DND-41 (cell line): ENCODE data around the gene CUTC.

Experiments
- ATAC-seq: fragments of 200-7000 bp; cut with Tn5 transposase; 3 replicates; pipeline ENCODE4 v1.9.1; 2021; ENCODE audit warnings: low read depth; ENCODE audit not compliant: insufficient read depth
- DNase-seq: peaks from one replicate; pipeline ENCODE4 v3.0.0-alpha.2; 2020
- H2AFZ ChIP-seq: 2 replicates; pipeline ENCODE4 v1.6.0; 2012; ENCODE audit warnings: low read depth, low read length
- H3K27ac ChIP-seq: 2 replicates; pipeline ENCODE4 v1.5.1; 2012; ENCODE audit warnings: low read length, inconsistent platforms
- H3K27me3 ChIP-seq: fragments of 200-600 bp; sonication (generic); 2 replicates; pipeline ENCODE4 v1.6.0; 2012; ENCODE audit warnings: low read length, mild to moderate bottlenecking, inconsistent platforms; ENCODE audit not compliant: insufficient read depth, poor library complexity
- H3K36me3 ChIP-seq: 2 replicates; pipeline ENCODE4 v1.5.1; 2012; ENCODE audit warnings: low read length, inconsistent platforms; ENCODE audit not compliant: insufficient read depth
- H3K4me1 ChIP-seq: 2 replicates; pipeline ENCODE4 v1.5.1; 2012; ENCODE audit warnings: mild to moderate bottlenecking, low read length; ENCODE audit not compliant: insufficient read depth
- H3K4me2 ChIP-seq: 2 replicates; pipeline ENCODE4 v1.6.0; 2012; ENCODE audit warnings: mild to moderate bottlenecking, moderate library complexity, low read length, inconsistent platforms; ENCODE audit not compliant: insufficient read depth
- H3K4me3 ChIP-seq, 2 experiments: fragments of 200-600 bp in 1 of 2; shearing (Covaris generic) in 1 of 2; 2 replicates each; pipeline ENCODE4 v1.5.1; 2012 to 2016; ENCODE audit warnings: inconsistent platforms in 2 of 2, low read length in 2 of 2, mild to moderate bottlenecking in 2 of 2, low read depth in 1 of 2, moderate library complexity in 1 of 2
- H3K79me2 ChIP-seq: 2 replicates; pipeline ENCODE4 v1.6.0; 2012; ENCODE audit warnings: low read length, inconsistent platforms; ENCODE audit not compliant: insufficient read depth
- H3K9ac ChIP-seq: 2 replicates; pipeline ENCODE4 v1.6.0; 2012; ENCODE audit warnings: low read depth, mild to moderate bottlenecking, inconsistent platforms, low read length, moderate library complexity
- H3K9me3 ChIP-seq: 2 replicates; pipeline ENCODE4 v1.5.1; 2012; ENCODE audit warnings: low read length, moderate library complexity, mild to moderate bottlenecking, inconsistent platforms; ENCODE audit not compliant: insufficient read depth, severe bottlenecking
- H4K20me1 ChIP-seq: 2 replicates; pipeline ENCODE4 v1.6.0; 2012; ENCODE audit warnings: low read length; ENCODE audit not compliant: insufficient read depth
- EZH2 ChIP-seq: IDR thresholded peaks from 3 replicates; pipeline ENCODE4 v1.6.1; 2012; ENCODE audit warnings: borderline replicate concordance, low read depth, mild to moderate bottlenecking, moderate library complexity, low read length, inconsistent platforms; ENCODE audit not compliant: severe bottlenecking
- TF ChIP-seq, protein P1 (sequence below): IDR thresholded peaks from 2 replicates; pipeline ENCODE4 v1.5.1; 2012; ENCODE audit warnings: borderline replicate concordance, low read length, moderate library complexity, mild to moderate bottlenecking; ENCODE audit not compliant: poor library complexity, severe bottlenecking; ENCODE audit errors: extremely low read depth

The CUTC gene

DNA sequence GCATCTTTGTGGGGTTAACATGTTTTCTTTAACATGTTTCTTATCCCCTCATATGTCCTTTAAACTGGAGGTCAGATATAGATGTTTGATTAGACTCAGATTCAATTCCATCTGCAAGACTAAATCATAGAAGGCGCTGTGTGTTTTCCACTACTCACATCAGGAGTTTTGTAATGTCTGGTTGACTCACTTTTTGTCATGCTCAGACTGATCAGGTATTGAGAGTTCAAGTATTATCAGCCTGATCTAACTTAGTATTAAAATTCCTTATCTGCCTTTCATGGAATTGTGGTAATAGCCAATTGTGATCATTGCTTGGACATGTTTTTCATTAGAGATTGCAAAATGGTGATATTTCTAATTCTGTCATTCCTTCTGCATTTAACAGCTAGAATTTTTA, 42.6 kb upstream of the CUTC start:
- no peak overlapping the region for H3K4me3 ChIP-seq
- TF ChIP-seq EZH2, result no peak
- TF ChIP-seq, protein P1, sequence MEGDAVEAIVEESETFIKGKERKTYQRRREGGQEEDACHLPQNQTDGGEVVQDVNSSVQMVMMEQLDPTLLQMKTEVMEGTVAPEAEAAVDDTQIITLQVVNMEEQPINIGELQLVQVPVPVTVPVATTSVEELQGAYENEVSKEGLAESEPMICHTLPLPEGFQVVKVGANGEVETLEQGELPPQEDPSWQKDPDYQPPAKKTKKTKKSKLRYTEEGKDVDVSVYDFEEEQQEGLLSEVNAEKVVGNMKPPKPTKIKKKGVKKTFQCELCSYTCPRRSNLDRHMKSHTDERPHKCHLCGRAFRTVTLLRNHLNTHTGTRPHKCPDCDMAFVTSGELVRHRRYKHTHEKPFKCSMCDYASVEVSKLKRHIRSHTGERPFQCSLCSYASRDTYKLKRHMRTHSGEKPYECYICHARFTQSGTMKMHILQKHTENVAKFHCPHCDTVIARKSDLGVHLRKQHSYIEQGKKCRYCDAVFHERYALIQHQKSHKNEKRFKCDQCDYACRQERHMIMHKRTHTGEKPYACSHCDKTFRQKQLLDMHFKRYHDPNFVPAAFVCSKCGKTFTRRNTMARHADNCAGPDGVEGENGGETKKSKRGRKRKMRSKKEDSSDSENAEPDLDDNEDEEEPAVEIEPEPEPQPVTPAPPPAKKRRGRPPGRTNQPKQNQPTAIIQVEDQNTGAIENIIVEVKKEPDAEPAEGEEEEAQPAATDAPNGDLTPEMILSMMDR, result no peak
- H3K9me3 ChIP-seq, result no peaks in the 10 kb centered on the region
- no peaks in the 10 kb centered on the region for H3K79me2 ChIP-seq
- H3K36me3 ChIP-seq, result no peaks in the 10 kb centered on the region
- H3K4me1 ChIP-seq, result no peaks in the 10 kb centered on the region
- DNase-seq, result no peak
- no peaks in the 10 kb centered on the region for H4K20me1 ChIP-seq
- ATAC-seq, result no peak
- no peak overlapping the region for H2AFZ ChIP-seq
- peaks cover 16% of the 10 kb centered on the region for H3K27me3 ChIP-seq
- H3K9ac ChIP-seq, result no peak overlapping the region
- no peak overlapping the region for H3K4me2 ChIP-seq
- no peak overlapping the region for H3K27ac ChIP-seq

DNA sequence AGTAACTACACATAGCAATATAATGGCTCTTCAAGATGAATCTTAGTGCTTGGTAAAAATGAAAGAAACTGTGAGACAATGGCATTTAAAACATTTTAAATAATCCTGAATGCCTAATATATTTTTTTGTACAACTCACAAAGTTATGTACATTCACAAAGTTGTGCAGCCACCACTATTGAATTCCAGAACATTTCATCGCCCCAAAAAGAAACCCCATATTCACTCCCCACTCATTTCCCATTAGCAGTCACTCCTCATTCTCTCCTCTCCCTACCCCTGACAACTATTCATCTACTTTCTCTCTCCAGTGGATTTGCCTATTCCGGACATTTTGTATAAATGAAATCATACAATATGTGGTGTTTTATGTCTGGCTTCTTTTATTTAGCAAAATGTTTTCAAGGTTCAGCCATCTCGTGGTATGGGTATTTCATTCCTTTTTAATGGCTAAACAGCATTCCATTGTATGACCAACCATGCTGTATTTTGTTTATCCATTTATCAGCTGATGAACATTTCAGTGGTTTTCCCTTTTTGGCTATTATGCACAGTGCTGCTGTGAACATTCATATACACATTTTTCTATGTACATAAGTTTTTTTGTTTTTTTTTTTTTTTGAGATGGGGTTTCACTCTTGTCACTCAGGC, 38.0 kb upstream of the CUTC start:
- DNase-seq (no peak), ATAC-seq (no peak)
- TF ChIP-seq EZH2, result no peak
- TF ChIP-seq, protein P1, result no peak
- no peaks in the 10 kb centered on the region for H3K36me3 ChIP-seq
- no peak overlapping the region for H3K4me3 ChIP-seq
- no peaks in the 10 kb centered on the region for H3K4me1 ChIP-seq
- H3K9me3 ChIP-seq, result no peaks in the 10 kb centered on the region
- no peak overlapping the region for H3K4me2 ChIP-seq
- H3K27me3 ChIP-seq, result peaks cover 14% of the 10 kb centered on the region
- no peak overlapping the region for H3K9ac ChIP-seq
- H3K79me2 ChIP-seq, result no peaks in the 10 kb centered on the region
- H3K27ac ChIP-seq, result no peak overlapping the region
- H4K20me1 ChIP-seq, result no peaks in the 10 kb centered on the region
- no peak overlapping the region for H2AFZ ChIP-seq

DNA sequence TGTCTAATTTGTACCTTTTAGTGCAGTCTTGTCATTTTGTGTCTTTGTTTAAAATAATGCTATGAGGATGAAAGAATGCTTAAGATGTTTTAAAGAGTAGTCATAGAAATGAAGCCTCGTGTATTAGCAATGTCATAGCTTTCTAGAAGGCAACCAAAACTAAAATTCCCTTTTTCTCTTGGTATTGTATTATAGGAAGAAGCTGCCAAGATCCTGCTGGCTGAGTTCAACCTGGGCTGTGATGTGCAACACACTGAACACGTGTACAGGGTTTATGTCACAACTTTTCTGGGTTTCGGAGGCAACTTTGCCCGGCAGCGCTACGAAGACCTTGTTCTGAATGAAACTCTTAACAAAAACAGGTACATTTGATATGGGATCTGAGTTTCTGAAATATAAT, 36.3 kb upstream of the CUTC start:
- H3K36me3 ChIP-seq, result no peaks in the 10 kb centered on the region
- no peak overlapping the region for H3K27ac ChIP-seq
- no peaks in the 10 kb centered on the region for H4K20me1 ChIP-seq
- TF ChIP-seq EZH2, result no peak
- TF ChIP-seq, protein P1, result no peak
- no peaks in the 10 kb centered on the region for H3K9me3 ChIP-seq
- no peak overlapping the region for H3K4me3 ChIP-seq
- ATAC-seq (no peak), DNase-seq (no peak)
- H3K27me3 ChIP-seq, result peaks cover 5% of the 10 kb centered on the region
- H2AFZ ChIP-seq, result no peak overlapping the region
- no peaks in the 10 kb centered on the region for H3K4me1 ChIP-seq
- H3K4me2 ChIP-seq, result no peak overlapping the region
- H3K9ac ChIP-seq, result no peak overlapping the region
- no peaks in the 10 kb centered on the region for H3K79me2 ChIP-seq

DNA sequence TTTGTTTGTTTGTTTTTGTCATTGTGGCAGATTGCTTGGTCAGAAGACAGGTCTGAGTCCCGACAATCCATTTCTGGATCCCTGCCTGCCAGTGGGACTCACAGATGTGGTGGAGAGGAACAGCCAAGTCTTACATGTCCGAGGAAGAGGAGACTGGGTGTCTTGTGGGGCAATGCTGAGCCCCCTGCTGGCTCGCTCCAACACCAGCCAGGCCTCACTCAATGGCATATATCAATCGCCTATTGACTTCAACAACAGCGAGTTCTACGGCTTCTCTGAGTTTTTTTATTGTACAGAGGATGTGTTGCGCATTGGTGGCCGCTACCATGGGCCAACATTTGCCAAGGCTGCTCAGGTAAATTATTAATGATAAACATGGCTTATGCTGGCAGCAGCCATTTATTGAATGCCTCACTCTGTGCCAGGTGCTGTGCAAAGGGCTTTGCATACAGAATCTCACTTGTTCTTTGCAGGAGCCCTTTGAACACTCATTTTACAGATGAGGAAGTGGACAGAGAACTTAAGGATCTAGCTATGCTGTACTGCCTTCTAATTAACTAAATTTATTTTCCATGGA, 33.4 kb upstream of the CUTC start:
- Histone ChIP-seq H3K4me2 (no peak overlapping the region), H2AFZ (no peak overlapping the region), H4K20me1 (no peaks in the 10 kb centered on the region), H3K27ac (no peak overlapping the region), H3K9ac (no peak overlapping the region), H3K27me3 (no peaks in the 10 kb centered on the region), H3K4me1 (no peaks in the 10 kb centered on the region), H3K9me3 (no peaks in the 10 kb centered on the region), H3K4me3 (no peak overlapping the region), H3K36me3 (no peaks in the 10 kb centered on the region), H3K79me2 (no peaks in the 10 kb centered on the region)
- ATAC-seq, result no peak
- TF ChIP-seq EZH2, result no peak
- TF ChIP-seq, protein P1, result no peak
- DNase-seq, result no peak
